NOMO-1 treated with DMSO at 0.1 percent for 48 hours (cell line): ENCODE measurements around the gene AKR1B15.
"Not testable (repeated sequence)": the region's sequence is repeated elsewhere in the genome, so short reads cannot be mapped to it uniquely, and the experiment has no call there.

ENCODE experiments used
- DNase-seq: peaks from one replicate; lab custom pipeline; 2025; ENCODE audit not compliant: unreplicated experiment; lab: John Stamatoyannopoulos, UW

AKR1B15 gene

GRCh38 chr7:134532180-134532953 is 16.5 kb upstream of the AKR1B15 start:
- DNase-seq, result no peak

GRCh38 chr7:134532954-134533218 is 16.0 kb upstream of the AKR1B15 start:
- DNase-seq, result no peak

GRCh38 chr7:134533288-134533771 is 15.6 kb upstream of the AKR1B15 start:
- DNase-seq, result no peak

GRCh38 chr7:134534633-134535032 is 14.3 kb upstream of the AKR1B15 start:
- DNase-seq, result no peak

GRCh38 chr7:134535272-134535918 is 13.5 kb upstream of the AKR1B15 start:
- DNase-seq, result no peak

GRCh38 chr7:134535919-134536299 is 13.0 kb upstream of the AKR1B15 start:
- DNase-seq, result no peak

GRCh38 chr7:134536558-134536957 is 12.4 kb upstream of the AKR1B15 start:
- not testable (repeated sequence) for DNase-seq

GRCh38 chr7:134537273-134537781 is 11.6 kb upstream of the AKR1B15 start:
- not testable (repeated sequence) for DNase-seq

- no peak for DNase-seq
Observed at GRCh38 chr7:134539380-134540004, 9.4 kb upstream of the AKR1B15 start.

GRCh38 chr7:134541501-134542194 is 7.3 kb upstream of the AKR1B15 start:
- not testable (repeated sequence) for DNase-seq

- no peak for DNase-seq
Observed at GRCh38 chr7:134542195-134542771, 6.6 kb upstream of the AKR1B15 start.

- no peak for DNase-seq
Observed at GRCh38 chr7:134545380-134545779, 3.5 kb upstream of the AKR1B15 start.

GRCh38 chr7:134545918-134546317 is 3.0 kb upstream of the AKR1B15 start:
- no peak for DNase-seq

GRCh38 chr7:134546955-134547354 is 2.0 kb upstream of the AKR1B15 start:
- DNase-seq, result no peak

GRCh38 chr7:134547397-134548054 is 1.4 kb upstream of the AKR1B15 start:
- peak; percentile 25 for DNase-seq

- DNase-seq, result no peak
Observed at GRCh38 chr7:134549366-134549765, 456 bp downstream of the AKR1B15 start.

- DNase-seq, result no peak
Observed at GRCh38 chr7:134552105-134552504, 3.2 kb downstream of the AKR1B15 start.

- no peak for DNase-seq
Observed at GRCh38 chr7:134553976-134554375, 5.1 kb downstream of the AKR1B15 start.

GRCh38 chr7:134554417-134554966 is 5.6 kb downstream of the AKR1B15 start:
- DNase-seq, result no peak

GRCh38 chr7:134557391-134557790 is 8.5 kb downstream of the AKR1B15 start:
- DNase-seq, result no peak
